ENCODE results near the gene MEST.
"Not testable (repeated sequence)": the region's sequence is repeated elsewhere in the genome, so short reads cannot be mapped to it uniquely, and the experiment has no call there.

GRCh38 chr7:130527752-130528355, 36.0 kb downstream of the MEST start:
- not testable (repeated sequence) for TF ChIP-seq CTCF, POLR2A (IDR thresholded peaks at IDR 0.05)
